C4-2B (cell line): ENCODE results near the gene LAMA2.

ENCODE experiments used
- H3K27ac ChIP-seq: fragments of 450-650 bp; 2 replicates; pipeline ENCODE4 v1.5.1; 2017
- CTCF ChIP-seq: fragments of 450-650 bp; conservative IDR thresholded peaks from 2 replicates; pipeline ENCODE4 v1.5.1; 2017; ENCODE audit warnings: mild to moderate bottlenecking
- ZFX ChIP-seq: fragments of 450-650 bp; IDR thresholded peaks from 2 replicates; pipeline ENCODE4 v1.6.1; 2017

LAMA2 gene

GRCh38 chr6:129282019-129282418, 399.1 kb downstream of the LAMA2 start:
- no peak overlapping the region for H3K27ac ChIP-seq
- TF ChIP-seq CTCF: no peak
- no peak for TF ChIP-seq ZFX

- TF ChIP-seq CTCF (no peak), ZFX (no peak)
- H3K27ac ChIP-seq: no peak overlapping the region
Observed at GRCh38 chr6:129284225-129284624, 401.3 kb downstream of the LAMA2 start.

- no peak overlapping the region for H3K27ac ChIP-seq
- TF ChIP-seq ZFX (no peak), CTCF (no peak)
Observed at GRCh38 chr6:129287231-129288177, 404.6 kb downstream of the LAMA2 start.

GRCh38 chr6:129289442-129289841, 406.5 kb downstream of the LAMA2 start:
- TF ChIP-seq CTCF (no peak), ZFX (no peak)
- no peak overlapping the region for H3K27ac ChIP-seq

- TF ChIP-seq CTCF (no peak), ZFX (no peak)
- no peak overlapping the region for H3K27ac ChIP-seq
Observed at GRCh38 chr6:129292836-129293235, 409.9 kb downstream of the LAMA2 start.

- TF ChIP-seq ZFX (no peak), CTCF (no peak)
- H3K27ac ChIP-seq: no peak overlapping the region
Observed at GRCh38 chr6:129297592-129297991, 414.7 kb downstream of the LAMA2 start.

GRCh38 chr6:129302671-129303070, 419.7 kb downstream of the LAMA2 start:
- no peak for TF ChIP-seq ZFX
- TF ChIP-seq CTCF: no peak
- no peak overlapping the region for H3K27ac ChIP-seq
